ENCODE data around the gene TRPM4.

The TRPM4 gene

DNA sequence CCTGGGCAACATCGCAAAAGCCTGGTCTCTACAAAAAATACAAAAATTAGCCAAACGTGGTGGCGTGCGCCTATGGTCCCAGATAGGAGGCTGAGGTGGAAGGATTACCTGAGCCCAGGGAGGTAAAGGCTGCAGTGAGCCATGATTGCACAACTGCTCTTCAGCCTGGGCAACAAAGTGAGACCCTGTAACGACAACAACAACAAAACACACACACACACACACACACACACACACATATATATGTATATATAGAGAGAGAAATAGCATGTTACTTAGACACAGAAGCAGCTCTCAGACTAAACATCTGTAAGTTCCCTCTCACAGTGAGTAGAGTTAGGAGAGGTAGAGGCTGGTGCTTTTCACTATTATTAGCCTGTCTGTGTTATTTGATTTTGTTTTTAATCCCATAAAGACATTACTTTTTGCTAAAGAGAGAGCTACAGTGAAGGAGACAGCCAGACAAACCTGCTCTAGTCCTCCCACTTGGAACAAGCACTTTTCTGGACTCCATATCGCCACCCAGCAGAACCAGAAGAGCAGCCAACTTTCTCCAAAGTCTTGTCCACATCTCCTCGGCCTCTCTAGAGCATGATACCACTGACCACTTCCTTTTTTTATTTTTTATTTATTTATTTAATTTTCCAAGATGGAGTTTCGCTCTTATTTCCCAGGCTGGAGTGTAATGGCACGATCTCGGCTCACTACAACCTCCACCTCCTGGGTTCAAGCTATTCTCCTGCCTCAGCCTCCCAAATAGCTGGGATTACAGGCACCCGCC lies 46.2 kb upstream of the TRPM4 start:
- H2BK12ac ChIP-seq (ENCODE audit: low read length) = no peak overlapping the region
- no peak overlapping the region for H3K18ac ChIP-seq (ENCODE audit: low read length)
- H3K79me1 ChIP-seq (ENCODE audit: low read depth, low read length) = peaks cover 7% of the 10 kb centered on the region
- H3K23ac ChIP-seq (ENCODE audit: low read depth, low read length, poor library complexity) = no peak overlapping the region
- H3K36me3 ChIP-seq (replicated peaks in 1 of 2; ENCODE audit: control insufficient read depth in 2 of 2, insufficient read depth in 2 of 2, low read length in 2 of 2) = peaks cover 27 to 36% of the 10 kb centered on the region in 2 donors
- no peak overlapping the region for H3K4me3 ChIP-seq (ENCODE audit: low read length in 2 of 2)
- no peak overlapping the region for H3K9ac ChIP-seq (ENCODE audit: low read depth, low read length, poor library complexity)
- H3K27ac ChIP-seq (replicated peaks; ENCODE audit: low read length) = no peak overlapping the region
- no peak overlapping the region for H3K4ac ChIP-seq (ENCODE audit: low read length)
- H4K8ac ChIP-seq (ENCODE audit: low read depth, low read length) = no peak overlapping the region
- no peak for DNase-seq (ENCODE audit: low spot score)
- H2AK5ac ChIP-seq (ENCODE audit: low read depth, low read length) = no peak overlapping the region
- no peak overlapping the region for H3K4me2 ChIP-seq (ENCODE audit: insufficient read depth, low read length, poor library complexity, severe bottlenecking)
- H3K14ac ChIP-seq (ENCODE audit: low read length) = no peak overlapping the region
- H3K9me3 ChIP-seq (replicated peaks in 1 of 2; ENCODE audit: control insufficient read depth in 2 of 2, insufficient read depth in 1 of 2, low read depth in 1 of 2, low read length in 2 of 2) = no peaks in the 10 kb centered on the region
- H3K4me1 ChIP-seq (ENCODE audit: control insufficient read depth in 2 of 2, insufficient read depth in 1 of 2, low read depth in 1 of 2, low read length in 2 of 2) = peaks cover 7% of the 10 kb centered on the region in 2 donors
- H2BK120ac ChIP-seq (ENCODE audit: low read depth, low read length) = no peak overlapping the region
- no peak overlapping the region for H2AFZ ChIP-seq (ENCODE audit: low read length)
- H2BK15ac ChIP-seq (ENCODE audit: low read length) = no peak overlapping the region
- no peak overlapping the region for H2BK5ac ChIP-seq (ENCODE audit: low read length)
- WGBS, 2 donors (ENCODE audit: extremely low coverage in 2 of 2, insufficient read length in 2 of 2, insufficient replicate concordance in 1 of 2) = no CpG with 5 or more reads among the region's 11 CpGs
- peaks cover 0 to 6% (median 0%) of the 10 kb centered on the region in 3 experiments for H3K27me3 ChIP-seq (ENCODE audit: control insufficient read depth in 3 of 3, insufficient read depth in 3 of 3, low read depth in 1 of 3, low read length in 3 of 3)
- no peak overlapping the region for H4K91ac ChIP-seq (ENCODE audit: low read depth, low read length, poor library complexity)

DNA sequence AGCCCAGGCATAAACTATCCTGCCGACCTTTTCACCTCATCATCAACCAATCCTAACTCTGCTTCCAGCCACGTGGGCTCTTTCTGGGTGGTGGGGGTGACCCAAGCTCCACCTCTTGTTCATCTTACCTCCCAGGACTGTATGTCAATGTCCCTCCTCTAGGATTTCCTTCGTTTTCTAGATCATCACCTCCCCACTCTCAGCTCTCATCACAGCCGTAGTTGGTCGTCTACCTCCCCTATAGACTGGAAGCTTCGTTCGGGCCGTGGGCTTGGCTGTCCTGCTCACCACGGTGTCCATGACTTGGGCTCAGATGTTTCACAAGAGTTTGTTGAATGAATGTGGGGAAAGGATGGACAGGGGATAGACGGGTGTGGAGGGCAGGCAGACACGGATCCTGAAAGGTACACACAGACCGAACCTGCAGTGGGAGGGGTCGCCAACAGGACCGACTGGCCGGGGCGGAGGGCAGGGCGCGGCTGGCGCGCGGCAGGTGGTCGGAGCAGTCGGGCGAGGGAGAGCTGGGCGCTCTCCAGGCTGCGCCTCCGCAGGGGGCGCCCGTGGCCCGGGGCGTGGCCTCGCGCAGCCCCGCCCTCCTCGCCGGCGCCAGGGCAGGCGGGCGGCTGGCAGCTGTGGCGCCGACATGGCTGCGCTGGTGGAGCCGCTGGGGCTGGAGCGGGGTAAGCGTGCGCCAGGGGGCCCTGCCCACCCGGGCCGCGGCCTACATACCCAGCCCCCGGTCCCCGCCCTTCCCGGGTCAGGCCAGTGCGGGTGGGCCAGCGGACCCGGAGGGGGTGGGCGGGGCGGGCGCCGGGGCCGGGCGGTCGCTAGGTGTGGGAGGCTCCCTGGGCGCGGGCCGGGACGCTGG lies 43.6 kb upstream of the TRPM4 start, which contains the start of gene LIN7B:
TSS of gene LIN7B (plus strand) at position 609 of the 868 bp plus-strand sequence. CDS start at position 644, 35 bp downstream.
- Histone ChIP-seq H3K27ac (replicated peaks; ENCODE audit: low read length) (no peak within 1 kb of the TSS), H2AK5ac (ENCODE audit: low read depth, low read length) (peak within 1 kb of the TSS; percentile 1)

GRCh38 chr19:49114630-49115363 lies 42.8 kb upstream of the TRPM4 start:
- H2BK12ac ChIP-seq (ENCODE audit: low read length) = no peak overlapping the region
- no CpG with 5 or more reads among the region's 68 CpGs for WGBS, 2 donors (ENCODE audit: extremely low coverage in 2 of 2, insufficient read length in 2 of 2, insufficient replicate concordance in 1 of 2)
- no peak overlapping the region for H3K27ac ChIP-seq (replicated peaks; ENCODE audit: low read length)

More for the DNA sequence above, 43.6 kb upstream of the TRPM4 start, which contains the start of gene LIN7B:
- peak within 1 kb of the TSS; percentile 94 for H3K18ac ChIP-seq (ENCODE audit: low read length)
- H3K9me3 ChIP-seq (replicated peaks in 1 of 2; ENCODE audit: control insufficient read depth in 2 of 2, insufficient read depth in 1 of 2, low read depth in 1 of 2, low read length in 2 of 2) = no peaks in the 10 kb centered on the region
- H3K4me2 ChIP-seq (ENCODE audit: insufficient read depth, low read length, poor library complexity, severe bottlenecking) = peak within 1 kb of the TSS; percentile 95
- peak within 1 kb of the TSS; percentile 75 to 94 for H3K4me3 ChIP-seq (ENCODE audit: low read length in 2 of 2)
- peak within 1 kb of the TSS; percentile 71 for H3K14ac ChIP-seq (ENCODE audit: low read length)
- peak within 1 kb of the TSS; percentile 37 for H2BK15ac ChIP-seq (ENCODE audit: low read length)
- no peak within 1 kb of the TSS for H2BK120ac ChIP-seq (ENCODE audit: low read depth, low read length)
- peaks cover 7 to 10% of the 10 kb centered on the region in 2 donors for H3K36me3 ChIP-seq (replicated peaks in 1 of 2; ENCODE audit: control insufficient read depth in 2 of 2, insufficient read depth in 2 of 2, low read length in 2 of 2)
- peak within 1 kb of the TSS; percentile 92 for H3K9ac ChIP-seq (ENCODE audit: low read depth, low read length, poor library complexity)
- no CpG with 5 or more reads among the region's 66 CpGs for WGBS, 2 donors (ENCODE audit: extremely low coverage in 2 of 2, insufficient read length in 2 of 2, insufficient replicate concordance in 1 of 2)
- H4K91ac ChIP-seq (ENCODE audit: low read depth, low read length, poor library complexity) = no peak within 1 kb of the TSS
- H3K4me1 ChIP-seq (ENCODE audit: control insufficient read depth in 2 of 2, insufficient read depth in 1 of 2, low read depth in 1 of 2, low read length in 2 of 2) = peaks cover 11 to 13% of the 10 kb centered on the region in 2 donors
- H3K27me3 ChIP-seq (ENCODE audit: control insufficient read depth in 3 of 3, insufficient read depth in 3 of 3, low read depth in 1 of 3, low read length in 3 of 3) = peaks cover 0 to 6% (median 0%) of the 10 kb centered on the region in 3 experiments
- H3K79me1 ChIP-seq (ENCODE audit: low read depth, low read length) = peaks cover 3% of the 10 kb centered on the region
- H3K4ac ChIP-seq (ENCODE audit: low read length) = no peak within 1 kb of the TSS
- no peak within 1 kb of the TSS for H4K8ac ChIP-seq (ENCODE audit: low read depth, low read length)
- peak within 1 kb of the TSS; percentile 85 for H3K23ac ChIP-seq (ENCODE audit: low read depth, low read length, poor library complexity)
- H2AFZ ChIP-seq (ENCODE audit: low read length) = peak within 1 kb of the TSS; percentile 98
- H2BK5ac ChIP-seq (ENCODE audit: low read length) = peak within 1 kb of the TSS; percentile 94
- H2BK12ac ChIP-seq (ENCODE audit: low read length) = no peak within 1 kb of the TSS
- peak; percentile 71 for DNase-seq (ENCODE audit: low spot score)

More at GRCh38 chr19:49114630-49115363, 42.8 kb upstream of the TRPM4 start:
- Histone ChIP-seq H4K8ac (ENCODE audit: low read depth, low read length) (no peak overlapping the region), H3K18ac (ENCODE audit: low read length) (peak overlapping the region; percentile 94), H2BK15ac (ENCODE audit: low read length) (peak overlapping the region; percentile 37), H2AFZ (ENCODE audit: low read length) (peak overlapping the region; percentile 98), H3K14ac (ENCODE audit: low read length) (peak overlapping the region; percentile 71), H2AK5ac (ENCODE audit: low read depth, low read length) (no peak overlapping the region), H4K91ac (ENCODE audit: low read depth, low read length, poor library complexity) (no peak overlapping the region), H3K36me3 (replicated peaks in 1 of 2; ENCODE audit: control insufficient read depth in 2 of 2, insufficient read depth in 2 of 2, low read length in 2 of 2) (peaks cover 1 to 2% of the 10 kb centered on the region in 2 donors), H3K4me2 (ENCODE audit: insufficient read depth, low read length, poor library complexity, severe bottlenecking) (peak overlapping the region; percentile 95), H3K4me3 (ENCODE audit: low read length in 2 of 2) (peak overlapping the region; percentile 75 to 94), H2BK120ac (ENCODE audit: low read depth, low read length) (no peak overlapping the region), H3K23ac (ENCODE audit: low read depth, low read length, poor library complexity) (peak overlapping the region; percentile 85), H3K79me1 (ENCODE audit: low read depth, low read length) (peaks cover 3% of the 10 kb centered on the region), H2BK5ac (ENCODE audit: low read length) (peak overlapping the region; percentile 94), H3K4ac (ENCODE audit: low read length) (no peak overlapping the region), H3K9me3 (replicated peaks in 1 of 2; ENCODE audit: control insufficient read depth in 2 of 2, insufficient read depth in 1 of 2, low read depth in 1 of 2, low read length in 2 of 2) (no peaks in the 10 kb centered on the region), H3K27me3 (ENCODE audit: control insufficient read depth in 3 of 3, insufficient read depth in 3 of 3, low read depth in 1 of 3, low read length in 3 of 3) (peaks cover 2 to 11% (median 2%) of the 10 kb centered on the region in 3 experiments), H3K4me1 (ENCODE audit: control insufficient read depth in 2 of 2, insufficient read depth in 1 of 2, low read depth in 1 of 2, low read length in 2 of 2) (peaks cover 11 to 13% of the 10 kb centered on the region in 2 donors), H3K9ac (ENCODE audit: low read depth, low read length, poor library complexity) (peak overlapping the region; percentile 92)
- DNase-seq (ENCODE audit: low spot score) = peak; percentile 77
